ENCODE measurements around the gene ABCD3.
"Not testable (repeated sequence)": the region's sequence is repeated elsewhere in the genome, so short reads cannot be mapped to it uniquely, and the experiment has no call there.

Gene ABCD3

GRCh38 chr1:94562519-94563260 is 144.5 kb downstream of the ABCD3 start:
- in situ Hi-C loops (cut with MboI; ENCODE audit: low sequenced_read_pairs, unreplicated experiment) = no loop called here
- DNase-seq (ENCODE audit: low spot score) = no peak

DNA sequence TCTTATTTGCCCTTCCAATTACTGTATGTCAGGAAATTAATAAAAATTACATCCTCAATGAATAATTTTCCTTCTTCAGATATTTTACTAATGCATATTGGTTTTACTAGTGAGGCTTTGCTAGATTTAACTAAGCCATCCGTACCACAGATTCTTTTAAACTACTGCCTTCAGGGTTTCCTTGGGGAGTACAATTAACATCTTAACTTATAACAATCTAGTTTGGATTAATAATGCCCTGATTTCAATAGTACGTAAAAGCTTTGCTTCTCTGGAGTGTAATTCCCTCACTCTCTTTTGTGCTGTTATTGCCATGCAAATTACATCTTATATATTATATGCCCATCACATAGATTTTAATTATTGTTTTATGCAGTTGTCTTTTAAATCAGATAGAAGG is 147.7 kb downstream of the ABCD3 start:
- TF ChIP-seq, protein P1, sequence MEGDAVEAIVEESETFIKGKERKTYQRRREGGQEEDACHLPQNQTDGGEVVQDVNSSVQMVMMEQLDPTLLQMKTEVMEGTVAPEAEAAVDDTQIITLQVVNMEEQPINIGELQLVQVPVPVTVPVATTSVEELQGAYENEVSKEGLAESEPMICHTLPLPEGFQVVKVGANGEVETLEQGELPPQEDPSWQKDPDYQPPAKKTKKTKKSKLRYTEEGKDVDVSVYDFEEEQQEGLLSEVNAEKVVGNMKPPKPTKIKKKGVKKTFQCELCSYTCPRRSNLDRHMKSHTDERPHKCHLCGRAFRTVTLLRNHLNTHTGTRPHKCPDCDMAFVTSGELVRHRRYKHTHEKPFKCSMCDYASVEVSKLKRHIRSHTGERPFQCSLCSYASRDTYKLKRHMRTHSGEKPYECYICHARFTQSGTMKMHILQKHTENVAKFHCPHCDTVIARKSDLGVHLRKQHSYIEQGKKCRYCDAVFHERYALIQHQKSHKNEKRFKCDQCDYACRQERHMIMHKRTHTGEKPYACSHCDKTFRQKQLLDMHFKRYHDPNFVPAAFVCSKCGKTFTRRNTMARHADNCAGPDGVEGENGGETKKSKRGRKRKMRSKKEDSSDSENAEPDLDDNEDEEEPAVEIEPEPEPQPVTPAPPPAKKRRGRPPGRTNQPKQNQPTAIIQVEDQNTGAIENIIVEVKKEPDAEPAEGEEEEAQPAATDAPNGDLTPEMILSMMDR (IDR thresholded peaks at IDR 0.05; ENCODE audit: borderline replicate concordance, control extremely low read depth, extremely low read depth, insufficient read depth, missing control alignments) = no peak
- no peak for DNase-seq (ENCODE audit: low spot score)
- in situ Hi-C loops (cut with MboI; ENCODE audit: low sequenced_read_pairs, unreplicated experiment) = no loop called here

More at GRCh38 chr1:94562519-94563260, 144.5 kb downstream of the ABCD3 start:
- TF ChIP-seq, protein P1 (IDR thresholded peaks at IDR 0.05; ENCODE audit: borderline replicate concordance, control extremely low read depth, extremely low read depth, insufficient read depth, missing control alignments) = no peak

- in situ Hi-C loops (cut with MboI; ENCODE audit: low sequenced_read_pairs, unreplicated experiment); DNase-seq (ENCODE audit: low spot score): not testable (repeated sequence)
These were observed 148.2 kb downstream of the ABCD3 start for GRCh38 chr1:94566436-94566835.

DNA sequence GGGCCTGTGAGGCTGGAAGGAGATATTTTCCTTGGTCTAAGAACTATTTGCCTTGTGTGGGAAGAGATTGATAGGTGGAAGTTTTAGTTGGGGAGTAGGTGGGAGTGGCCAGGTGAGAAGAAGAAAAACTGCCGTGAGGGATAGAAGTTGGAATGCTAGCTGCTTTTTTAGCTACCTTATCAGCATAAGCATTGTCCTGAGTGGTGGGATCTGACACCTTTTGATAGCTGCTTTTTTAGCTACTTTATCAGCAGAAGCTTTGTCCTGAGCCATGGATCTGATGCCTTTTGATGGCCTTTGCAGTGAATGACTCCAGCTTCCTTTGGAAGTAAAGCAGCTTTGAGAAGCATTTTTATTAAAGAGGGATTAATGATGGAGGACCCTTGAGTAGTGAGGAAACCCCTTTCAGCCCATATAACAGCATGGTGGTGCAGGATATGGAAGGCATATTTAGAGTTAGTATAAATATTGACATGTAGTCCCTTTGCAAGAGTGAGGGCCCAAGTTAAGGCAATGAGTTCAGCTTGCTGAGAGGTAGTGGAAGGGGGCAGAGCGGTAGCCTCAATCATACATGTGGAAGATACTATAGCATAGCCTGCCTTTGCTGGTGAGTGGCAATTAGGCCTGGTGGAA is 149.9 kb downstream of the ABCD3 start:
- in situ Hi-C loops (cut with MboI; ENCODE audit: low sequenced_read_pairs, unreplicated experiment); DNase-seq (ENCODE audit: low spot score): not testable (repeated sequence)
